BJ (cell line): ENCODE results near the gene ZDHHC14. TPM values are rescaled to one million over a fixed set of nuclear protein-coding genes. Genes with fewer than 3 reads are reported as not detected.
"Not testable (repeated sequence)": the region's sequence is repeated elsewhere in the genome, so short reads cannot be mapped to it uniquely, and the experiment has no call there.

Experiments used
- CTCF ChIA-PET: fragments of 350-600 bp; formaldehyde crosslinking; extraction: SDS; loops from one replicate; lab custom pipeline; 2021; ENCODE audit warnings: antibody characterized with exemption, inconsistent platforms; lab: Yijun Ruan, JAX
- POLR2A ChIA-PET: fragments of 300-600 bp; sonication (Branson Sonifier 250); formaldehyde crosslinking; extraction: SDS; loops from one replicate; lab custom pipeline; 2021; ENCODE audit warnings: antibody characterized with exemption; lab: Charles Lee
- DNase-seq: peaks from one replicate; pipeline ENCODE4 v3.0.0-alpha.2; 2011; ENCODE audit warnings: low read depth
- H3K27me3 ChIP-seq: 2 replicates; pipeline ENCODE4 v1.6.0; 2011; ENCODE audit warnings: low read length; ENCODE audit not compliant: control insufficient read depth, insufficient read depth
- H3K36me3 ChIP-seq: 2 replicates; pipeline ENCODE4 v1.5.1; 2011; ENCODE audit warnings: low read length; ENCODE audit not compliant: control insufficient read depth, insufficient read depth
- H3K4me3 ChIP-seq: 2 replicates; pipeline ENCODE4 v1.5.1; 2011; ENCODE audit warnings: low read depth, mild to moderate bottlenecking, control low read depth, low read length
- polyA plus RNA-seq: library from polyadenylated mRNA; depleted of rRNA; stranded (reverse); fragments of >200 nt; gene quantifications from 2 replicates; pipeline ENCODE4 v1.2.3, GENCODE V29; 2011
- TF ChIP-seq, protein P1 (sequence below): IDR thresholded peaks from 2 replicates; pipeline ENCODE4 v1.5.1; 2011; ENCODE audit warnings: low read depth, mild to moderate bottlenecking, control low read depth, inconsistent platforms, low read length, moderate library complexity; ENCODE audit not compliant: insufficient read depth

The ZDHHC14 gene
- polyA plus RNA-seq, 1 experiment = 3.6 TPM

DNA sequence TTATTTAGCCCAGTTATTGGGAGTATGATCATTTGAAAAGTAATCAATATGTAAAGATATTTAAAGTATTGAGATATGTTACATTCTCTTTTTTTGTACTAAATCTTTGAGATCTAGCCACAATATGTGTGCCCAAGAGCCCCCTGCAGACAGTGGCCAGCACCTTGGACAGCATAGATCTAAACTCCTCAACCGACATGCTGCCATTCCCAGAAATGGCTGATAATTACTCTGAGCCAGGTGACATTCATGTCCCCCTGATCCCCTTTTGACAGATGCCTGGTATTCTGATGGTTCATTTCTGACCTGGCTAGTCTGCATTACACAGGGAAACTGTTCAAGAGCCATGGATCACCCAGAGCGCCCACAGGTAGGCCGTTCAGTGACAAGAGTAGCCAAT, 177.1 kb downstream of the ZDHHC14 start:
- Histone ChIP-seq H3K4me3 (no peak overlapping the region), H3K27me3 (no peaks in the 10 kb centered on the region), H3K36me3 (no peaks in the 10 kb centered on the region)
- ChIA-PET CTCF (no interaction called here), POLR2A (no interaction called here)
- TF ChIP-seq, protein P1, sequence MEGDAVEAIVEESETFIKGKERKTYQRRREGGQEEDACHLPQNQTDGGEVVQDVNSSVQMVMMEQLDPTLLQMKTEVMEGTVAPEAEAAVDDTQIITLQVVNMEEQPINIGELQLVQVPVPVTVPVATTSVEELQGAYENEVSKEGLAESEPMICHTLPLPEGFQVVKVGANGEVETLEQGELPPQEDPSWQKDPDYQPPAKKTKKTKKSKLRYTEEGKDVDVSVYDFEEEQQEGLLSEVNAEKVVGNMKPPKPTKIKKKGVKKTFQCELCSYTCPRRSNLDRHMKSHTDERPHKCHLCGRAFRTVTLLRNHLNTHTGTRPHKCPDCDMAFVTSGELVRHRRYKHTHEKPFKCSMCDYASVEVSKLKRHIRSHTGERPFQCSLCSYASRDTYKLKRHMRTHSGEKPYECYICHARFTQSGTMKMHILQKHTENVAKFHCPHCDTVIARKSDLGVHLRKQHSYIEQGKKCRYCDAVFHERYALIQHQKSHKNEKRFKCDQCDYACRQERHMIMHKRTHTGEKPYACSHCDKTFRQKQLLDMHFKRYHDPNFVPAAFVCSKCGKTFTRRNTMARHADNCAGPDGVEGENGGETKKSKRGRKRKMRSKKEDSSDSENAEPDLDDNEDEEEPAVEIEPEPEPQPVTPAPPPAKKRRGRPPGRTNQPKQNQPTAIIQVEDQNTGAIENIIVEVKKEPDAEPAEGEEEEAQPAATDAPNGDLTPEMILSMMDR = no peak
- no peak for DNase-seq

DNA sequence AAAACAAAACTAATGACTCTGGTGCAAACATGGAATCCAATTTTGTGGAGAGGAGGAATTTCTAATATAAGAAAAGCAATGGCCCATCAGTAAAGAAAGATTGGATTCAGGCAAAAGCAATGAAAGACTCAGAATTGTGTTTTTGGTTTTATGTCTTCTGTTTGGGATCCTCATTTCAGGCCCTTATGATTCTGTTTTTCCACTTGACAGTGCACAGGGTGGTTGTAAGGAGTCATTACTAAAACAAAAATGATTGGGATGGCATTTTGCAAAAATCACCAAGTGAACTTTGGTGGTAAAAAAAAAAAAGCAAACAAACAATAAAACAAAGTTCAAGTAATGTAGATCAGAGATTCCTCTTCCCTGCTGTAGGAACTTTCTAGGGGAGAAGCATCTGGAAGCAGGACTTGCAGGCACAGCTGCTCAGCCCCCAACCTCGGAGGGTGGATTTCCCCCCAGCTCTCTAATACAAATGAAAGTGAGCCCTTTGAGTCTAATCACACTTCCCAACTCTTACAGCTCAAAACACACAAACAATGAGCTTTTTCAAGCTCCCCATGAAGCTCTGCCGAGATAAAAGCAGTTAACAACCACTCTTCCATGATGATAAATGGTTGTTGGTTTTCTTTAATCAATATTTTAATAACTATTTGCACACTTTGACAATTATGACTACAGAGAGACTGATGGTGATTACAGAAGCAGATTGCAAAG, 177.7 kb downstream of the ZDHHC14 start:
- DNase-seq = no peak
- Histone ChIP-seq H3K27me3 (no peaks in the 10 kb centered on the region), H3K4me3 (no peak overlapping the region), H3K36me3 (no peaks in the 10 kb centered on the region)
- TF ChIP-seq, protein P1 = no peak
- ChIA-PET CTCF (interaction anchor here (0.9 kb wide), 1 partner anchor 14 kb away, joined by 3 read pairs; no protein-coding TSS in a partner anchor), POLR2A (no interaction called here)

DNA sequence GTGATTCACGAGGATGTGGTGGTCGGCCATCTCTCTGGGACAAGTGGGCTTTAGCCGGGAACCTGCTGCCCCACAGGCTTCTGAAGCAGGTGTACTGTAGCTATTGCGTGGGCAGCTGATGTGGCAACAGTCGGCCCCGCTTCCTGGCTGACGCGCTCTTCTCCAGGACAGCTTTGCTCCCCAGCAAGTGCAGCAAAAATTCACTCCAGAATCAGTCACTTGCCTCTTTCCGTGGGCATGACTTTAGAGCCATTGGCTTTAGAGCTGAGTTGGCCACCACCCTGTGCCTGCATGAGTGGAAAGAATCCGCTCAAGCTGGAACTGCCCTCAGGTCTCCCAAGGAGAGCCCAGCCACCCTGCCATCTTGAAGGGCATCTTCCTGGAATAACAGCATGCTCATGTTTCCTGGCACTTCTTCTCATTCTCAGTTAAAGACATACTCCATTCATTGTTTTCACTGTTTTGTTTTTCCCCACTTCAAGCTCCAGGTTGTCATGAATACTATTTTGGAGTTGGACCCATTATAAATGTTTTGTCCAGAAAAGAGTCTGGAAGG, 178.3 kb downstream of the ZDHHC14 start:
- CTCF ChIA-PET = interaction anchor here (0.9 kb wide), 1 partner anchor 15 kb away, joined by 3 read pairs; no protein-coding TSS in a partner anchor
- no peak overlapping the region for H3K4me3 ChIP-seq
- DNase-seq = no peak
- POLR2A ChIA-PET = no interaction called here
- TF ChIP-seq, protein P1 = no peak
- H3K36me3 ChIP-seq = no peaks in the 10 kb centered on the region
- H3K27me3 ChIP-seq = no peaks in the 10 kb centered on the region

DNA sequence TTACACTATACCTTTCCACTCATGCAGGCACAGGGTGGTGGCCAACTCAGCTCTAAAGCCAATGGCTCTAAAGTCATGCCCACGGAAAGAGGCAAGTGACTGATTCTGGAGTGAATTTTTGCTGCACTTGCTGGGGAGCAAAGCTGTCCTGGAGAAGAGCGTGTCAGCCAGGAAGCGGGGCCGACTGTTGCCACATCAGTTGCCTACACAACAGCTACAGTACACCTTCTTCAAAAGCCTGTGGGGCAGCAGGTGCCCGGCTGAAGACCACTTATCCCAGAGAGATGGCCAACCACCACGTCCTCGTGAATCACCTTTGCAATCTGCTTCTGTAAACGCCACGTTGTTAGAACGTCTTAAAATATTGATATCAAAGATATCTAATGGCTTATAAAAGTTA, 179.1 kb downstream of the ZDHHC14 start:
- DNase-seq, H3K4me3 ChIP-seq, CTCF ChIA-PET, POLR2A ChIA-PET, H3K36me3 ChIP-seq, H3K27me3 ChIP-seq: not testable (repeated sequence)

DNA sequence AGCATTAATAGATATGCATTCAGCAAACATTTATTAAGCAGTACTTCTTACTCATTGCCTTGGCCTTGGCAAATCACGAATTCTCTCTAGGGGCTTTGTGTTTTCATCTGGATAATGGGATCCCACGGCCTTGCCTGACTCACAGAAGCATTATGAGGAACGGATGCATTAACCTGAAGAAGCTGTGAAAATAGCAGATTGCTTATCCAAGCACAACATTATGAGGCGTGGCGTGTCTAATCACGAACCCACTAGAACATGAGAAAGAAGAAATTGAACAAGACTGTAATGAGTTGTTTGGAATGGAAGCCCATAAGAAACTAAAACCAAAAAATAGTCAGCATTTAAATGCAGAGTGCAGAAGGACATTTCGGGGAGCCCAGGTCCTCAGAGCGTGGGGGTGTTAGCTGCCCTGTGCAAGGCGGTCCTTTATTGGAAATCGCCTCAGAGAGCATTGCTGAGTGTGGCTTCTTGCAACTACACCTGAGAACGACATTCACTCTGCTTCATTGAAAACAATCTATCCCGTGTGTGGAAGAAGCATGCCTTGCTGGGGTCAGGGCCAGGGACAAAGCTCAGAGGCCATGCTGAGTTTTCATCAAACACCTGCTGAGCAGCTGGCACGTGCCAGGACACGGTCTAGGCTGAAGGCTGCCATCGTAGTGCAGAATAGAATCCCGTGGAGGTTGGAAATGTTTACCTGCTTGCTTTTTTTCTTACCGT, 179.9 kb downstream of the ZDHHC14 start:
- no peak for DNase-seq
- H3K4me3 ChIP-seq = no peak overlapping the region
- H3K36me3 ChIP-seq = no peaks in the 10 kb centered on the region
- no peaks in the 10 kb centered on the region for H3K27me3 ChIP-seq
- ChIA-PET CTCF (no interaction called here), POLR2A (no interaction called here)
- TF ChIP-seq, protein P1 = no peak
